SIG-M5 treated with dmso at 0.1 percent for 504 hours (cell line): ENCODE data around the gene LILRA2.
"Not testable (repeated sequence)": the region's sequence is repeated elsewhere in the genome, so short reads cannot be mapped to it uniquely, and the experiment has no call there.

Experiments used
- DNase-seq: peaks from one replicate; lab custom pipeline; 2025; ENCODE audit not compliant: unreplicated experiment; lab: John Stamatoyannopoulos, UW

LILRA2 gene

GRCh38 chr19:54609356-54609791, 35.8 kb downstream of the LILRA2 start:
- no peak for DNase-seq

- DNase-seq = peak; percentile 28
Observed at GRCh38 chr19:54612428-54612827, 38.8 kb downstream of the LILRA2 start.

GRCh38 chr19:54614726-54615125, 41.1 kb downstream of the LILRA2 start:
- DNase-seq = no peak

GRCh38 chr19:54616057-54616456, 42.5 kb downstream of the LILRA2 start:
- no peak for DNase-seq

GRCh38 chr19:54616821-54617560, 43.4 kb downstream of the LILRA2 start:
- DNase-seq = peak; percentile 36

- DNase-seq = no peak
Observed at GRCh38 chr19:54620464-54620863, 46.9 kb downstream of the LILRA2 start.

- DNase-seq = no peak
Observed at GRCh38 chr19:54622431-54622830, 48.8 kb downstream of the LILRA2 start.

- DNase-seq = not testable (repeated sequence)
Observed at GRCh38 chr19:54624234-54624633, 50.6 kb downstream of the LILRA2 start.

GRCh38 chr19:54624934-54625730, 51.5 kb downstream of the LILRA2 start:
- DNase-seq = not testable (repeated sequence)

- DNase-seq = no peak
Observed at GRCh38 chr19:54626757-54627156, 53.2 kb downstream of the LILRA2 start.

GRCh38 chr19:54627912-54628311, 54.3 kb downstream of the LILRA2 start:
- not testable (repeated sequence) for DNase-seq

- DNase-seq = peak; percentile 69
Observed at GRCh38 chr19:54630262-54630661, 56.7 kb downstream of the LILRA2 start, which contains the start of gene LILRB1. LILRB1 (plus strand) TSS chr19:54630484; CDS start chr19:54631074, 590 bp downstream.

- no peak for DNase-seq
Observed at GRCh38 chr19:54630782-54631181, 57.2 kb downstream of the LILRA2 start.

- DNase-seq = not testable (repeated sequence)
Observed at GRCh38 chr19:54631489-54632337, 58.1 kb downstream of the LILRA2 start.

GRCh38 chr19:54632517-54632916, 58.9 kb downstream of the LILRA2 start:
- not testable (repeated sequence) for DNase-seq

- DNase-seq = no peak
Observed at GRCh38 chr19:54633401-54633800, 59.8 kb downstream of the LILRA2 start.

- not testable (repeated sequence) for DNase-seq
Observed at GRCh38 chr19:54636081-54636480, 62.5 kb downstream of the LILRA2 start.

- no peak for DNase-seq
Observed at GRCh38 chr19:54638683-54639082, 65.1 kb downstream of the LILRA2 start.
